DND-41 (cell line): ENCODE measurements around the gene DIP2B.

ENCODE experiments used
- CTCF ChIP-seq: IDR thresholded peaks from 2 replicates; pipeline ENCODE4 v1.5.1; 2012; ENCODE audit warnings: borderline replicate concordance, low read length, moderate library complexity, mild to moderate bottlenecking; ENCODE audit not compliant: poor library complexity, severe bottlenecking; ENCODE audit errors: extremely low read depth
- EZH2 ChIP-seq: IDR thresholded peaks from 3 replicates; pipeline ENCODE4 v1.6.1; 2012; ENCODE audit warnings: borderline replicate concordance, low read depth, mild to moderate bottlenecking, moderate library complexity, low read length, inconsistent platforms; ENCODE audit not compliant: severe bottlenecking

- TF ChIP-seq CTCF, result no peak
- TF ChIP-seq EZH2, result no peak
These were observed 134.9 kb downstream of the DIP2B start for GRCh38 chr12:50639721-50640120.
